H9 (cell line): ENCODE measurements around the gene CAPN9. TPM values are rescaled to one million over a fixed set of nuclear protein-coding genes. Genes with fewer than 3 reads are reported as not detected.

Experiments used
- DNase-seq: peaks from one replicate; pipeline ENCODE4 v3.0.0-alpha.2; 2017
- H2AFZ ChIP-seq: one replicate; pipeline ENCODE4 v1.6.1; 2013; ENCODE audit warnings: mild to moderate bottlenecking, low read length, control low read depth, moderate library complexity
- H2AK5ac ChIP-seq: 2 replicates; pipeline ENCODE4 v1.6.1; 2013; ENCODE audit warnings: low read length, control low read depth, mixed read lengths; ENCODE audit not compliant: insufficient read length
- H2BK120ac ChIP-seq: one replicate; pipeline ENCODE4 v1.6.1; 2013; ENCODE audit warnings: low read depth, mild to moderate bottlenecking, low read length, control low read depth, inconsistent platforms; ENCODE audit not compliant: poor library complexity, severe bottlenecking
- H2BK12ac ChIP-seq: 2 replicates; pipeline ENCODE4 v1.6.1; 2013; ENCODE audit warnings: low read length, control low read depth, mixed read lengths, low read depth; ENCODE audit not compliant: insufficient read length
- H2BK15ac ChIP-seq: 2 replicates; pipeline ENCODE4 v1.6.1; 2013; ENCODE audit warnings: low read depth, low read length, control low read depth
- H2BK20ac ChIP-seq: one replicate; pipeline ENCODE4 v1.6.1; 2013; ENCODE audit warnings: low read depth, mild to moderate bottlenecking, low read length, control low read depth, inconsistent platforms; ENCODE audit not compliant: poor library complexity, severe bottlenecking
- H2BK5ac ChIP-seq: 2 replicates; pipeline ENCODE4 v1.6.1; 2013; ENCODE audit warnings: low read length, control low read depth, mixed read lengths; ENCODE audit not compliant: insufficient read length
- H3K14ac ChIP-seq: 2 replicates; pipeline ENCODE4 v1.6.1; 2013; ENCODE audit warnings: low read length, control low read depth; ENCODE audit not compliant: insufficient read depth
- H3K18ac ChIP-seq: 2 replicates; pipeline ENCODE4 v1.6.1; 2013; ENCODE audit warnings: low read depth, mild to moderate bottlenecking, mixed read lengths, low read length, control low read depth; ENCODE audit not compliant: insufficient read length
- H3K23ac ChIP-seq: 2 replicates; pipeline ENCODE4 v1.6.1; 2013; ENCODE audit warnings: low read length, control low read depth, mixed read lengths, low read depth; ENCODE audit not compliant: insufficient read length
- H3K23me2 ChIP-seq: 2 replicates; pipeline ENCODE4 v1.6.1; 2013; ENCODE audit warnings: low read depth, mild to moderate bottlenecking, mixed read lengths, low read length, control low read depth; ENCODE audit not compliant: insufficient read length, poor library complexity, severe bottlenecking
- H3K27ac ChIP-seq: 2 replicates; pipeline ENCODE4 v1.5.1; 2013; ENCODE audit warnings: low read length, control low read depth, mixed read lengths, low read depth; ENCODE audit not compliant: insufficient read length
- H3K27me3 ChIP-seq: 2 replicates; pipeline ENCODE4 v1.6.1; 2013; ENCODE audit warnings: low read length, control low read depth, inconsistent platforms; ENCODE audit not compliant: insufficient read depth
- H3K4ac ChIP-seq: 2 replicates; pipeline ENCODE4 v1.6.1; 2013; ENCODE audit warnings: low read depth, mild to moderate bottlenecking, control low read depth, inconsistent platforms, low read length, moderate library complexity
- H3K4me1 ChIP-seq: 2 replicates; pipeline ENCODE4 v1.6.1; 2013; ENCODE audit warnings: low read length, control low read depth, inconsistent platforms; ENCODE audit not compliant: insufficient read depth
- H3K4me2 ChIP-seq: 2 replicates; pipeline ENCODE4 v1.6.1; 2013; ENCODE audit warnings: low read length, control low read depth, mixed read lengths; ENCODE audit not compliant: insufficient read length, insufficient read depth
- H3K56ac ChIP-seq: 2 replicates; pipeline ENCODE4 v1.6.1; 2013; ENCODE audit warnings: low read depth, mild to moderate bottlenecking, mixed read lengths, low read length, control low read depth; ENCODE audit not compliant: insufficient read length
- H3K79me1 ChIP-seq: 2 replicates; pipeline ENCODE4 v1.6.1; 2013; ENCODE audit warnings: low read depth, mild to moderate bottlenecking, moderate library complexity, low read length, control low read depth, inconsistent platforms; ENCODE audit not compliant: insufficient read depth, poor library complexity, severe bottlenecking
- H3K79me2 ChIP-seq: 2 replicates; pipeline ENCODE4 v1.6.1; 2013; ENCODE audit warnings: low read length, control low read depth, inconsistent platforms; ENCODE audit not compliant: insufficient read depth
- H3K9ac ChIP-seq: 2 replicates; pipeline ENCODE4 v1.6.1; 2013; ENCODE audit warnings: low read length, control low read depth, mixed read lengths; ENCODE audit not compliant: insufficient read length; ENCODE audit errors: extremely low read depth
- H3K9me3 ChIP-seq: one replicate; pipeline ENCODE4 v1.6.1; 2013; ENCODE audit warnings: low read depth, low read length, inconsistent platforms; ENCODE audit not compliant: control insufficient read depth
- H3T11ph ChIP-seq: one replicate; pipeline ENCODE4 v1.6.1; 2013; ENCODE audit warnings: mild to moderate bottlenecking, low read length, control low read depth, inconsistent platforms
- H4K20me1 ChIP-seq: one replicate; pipeline ENCODE4 v1.6.1; 2013; ENCODE audit not compliant: control insufficient read depth, insufficient read length, insufficient read depth
- H4K5ac ChIP-seq: 2 replicates; pipeline ENCODE4 v1.6.1; 2013; ENCODE audit warnings: low read depth, mild to moderate bottlenecking, mixed read lengths, low read length, control low read depth; ENCODE audit not compliant: insufficient read length
- H4K8ac ChIP-seq: replicated peaks from 2 replicates; pipeline ENCODE4 v1.6.1; 2013; ENCODE audit warnings: low read length, control low read depth, mixed read lengths, low read depth; ENCODE audit not compliant: insufficient read length
- H4K91ac ChIP-seq: 2 replicates; pipeline ENCODE4 v1.6.1; 2013; ENCODE audit warnings: low read depth, mild to moderate bottlenecking, moderate library complexity, mixed read lengths, low read length, control low read depth; ENCODE audit not compliant: insufficient read length
- H3K27ac Mint-ChIP-seq, 3 experiments: 2 replicates in 2 of 3; 3 replicates in 1 of 3; pipeline ENCODE4 v1.8.0; 2020 to 2021; ENCODE audit warnings: mixed read lengths in 3 of 3, mild to moderate bottlenecking in 1 of 3, moderate library complexity in 1 of 3
- H3K27me3 Mint-ChIP-seq: 2 replicates; pipeline ENCODE4 v1.8.0; 2021; ENCODE audit warnings: low read depth, mild to moderate bottlenecking, moderate library complexity, mixed read lengths
- H3K36me3 Mint-ChIP-seq, 3 experiments: 2 replicates in 2 of 3; 3 replicates in 1 of 3; pipeline ENCODE4 v1.8.0; 2020 to 2021; ENCODE audit warnings: low read depth in 3 of 3, mixed read lengths in 3 of 3; ENCODE audit not compliant: insufficient read depth in 1 of 3
- H3K4me1 Mint-ChIP-seq, 2 experiments: 2 replicates each; pipeline ENCODE4 v1.8.0; 2020; ENCODE audit warnings: mixed read lengths in 2 of 2
- H3K4me3 Mint-ChIP-seq, 2 experiments: 2 replicates in 1 of 2; 3 replicates in 1 of 2; pipeline ENCODE4 v1.8.0; 2020 to 2021; ENCODE audit warnings: mild to moderate bottlenecking in 2 of 2, mixed read lengths in 2 of 2, moderate library complexity in 1 of 2
- H3K9me3 Mint-ChIP-seq, 2 experiments: 2 replicates in 1 of 2; 3 replicates in 1 of 2; pipeline ENCODE4 v1.8.0; 2020; ENCODE audit warnings: mild to moderate bottlenecking in 2 of 2, mixed read lengths in 2 of 2, moderate library complexity in 1 of 2
- CTCF ChIP-seq: fragments of 200-600 bp; sonication (generic); conservative IDR thresholded peaks from 3 replicates; pipeline ENCODE4 v1.8.0; 2021; ENCODE audit warnings: antibody characterized with exemption, mild to moderate bottlenecking
- WGBS: extraction: QIAGEN DNeasy Blood & Tissue Kit; methylation state at CpG from one replicate; pipeline ENCODE4 v1.1.7; 2013; ENCODE audit warnings: missing lambda C conversion rate, low lambda C conversion rate, mixed read lengths; ENCODE audit not compliant: insufficient read length; ENCODE audit errors: extremely low coverage; 5-methylcytosine and 5-hydroxymethylcytosine counted together
- total RNA-seq: library from RNA; stranded (reverse); gene quantifications from 2 replicates; pipeline ENCODE4 v1.2.1, GENCODE V29; 2021

CAPN9 gene
- total RNA-seq, 1 experiment from 2014 or later, result 0.22 TPM

GRCh38 chr1:230730977-230731376, 16.2 kb upstream of the CAPN9 start:
- no peak overlapping the region for H3K18ac ChIP-seq
- Mint-ChIP-seq H3K9me3 (no peaks in the 10 kb centered on the region; a peak in 1 of 5 replicates), H3K27ac (no peak overlapping the region), H3K36me3 (no peaks in the 10 kb centered on the region), H3K4me3 (no peak overlapping the region), H3K27me3 (peaks cover 5% of the 10 kb centered on the region), H3K4me1 (peaks cover 14 to 23% of the 10 kb centered on the region in 2 experiments)
- no peak for TF ChIP-seq CTCF
- H2BK5ac ChIP-seq, result no peak overlapping the region
- no peaks in the 10 kb centered on the region for H3K23me2 ChIP-seq
- H3K27ac ChIP-seq, result no peak overlapping the region
- H2BK20ac ChIP-seq, result no peak overlapping the region
- DNase-seq, result no peak
- H2AFZ ChIP-seq, result no peak overlapping the region
- H2AK5ac ChIP-seq, result no peak overlapping the region
- H3K23ac ChIP-seq, result no peak overlapping the region
- H3K79me2 ChIP-seq, result no peaks in the 10 kb centered on the region
- no peak overlapping the region for H4K8ac ChIP-seq
- no peaks in the 10 kb centered on the region for H4K20me1 ChIP-seq
- H3K4ac ChIP-seq, result no peak overlapping the region
- no peak overlapping the region for H3K9ac ChIP-seq
- H2BK120ac ChIP-seq, result no peak overlapping the region
- no peak overlapping the region for H3K56ac ChIP-seq
- no peak overlapping the region for H3K4me2 ChIP-seq
- H4K91ac ChIP-seq, result no peak overlapping the region
- no CpG with 5 or more reads among the region's 5 CpGs for WGBS
- no peak overlapping the region for H2BK15ac ChIP-seq
- no peak overlapping the region for H3T11ph ChIP-seq
- no peaks in the 10 kb centered on the region for H3K9me3 ChIP-seq
- H4K5ac ChIP-seq, result no peak overlapping the region
- H3K4me1 ChIP-seq, result peaks cover 5% of the 10 kb centered on the region; the same call in 1 of the 2 replicates
- H2BK12ac ChIP-seq, result no peak overlapping the region
- no peak overlapping the region for H3K14ac ChIP-seq
- H3K79me1 ChIP-seq, result no peaks in the 10 kb centered on the region
- H3K27me3 ChIP-seq, result no peaks in the 10 kb centered on the region
